Naive thymus-derived CD8-positive, alpha-beta T cell (primary cell): ENCODE measurements around the gene AP1AR. TPM values are rescaled to one million over a fixed set of nuclear protein-coding genes. Genes with fewer than 3 reads are reported as not detected.
"Not testable (repeated sequence)": the region's sequence is repeated elsewhere in the genome, so short reads cannot be mapped to it uniquely, and the experiment has no call there.

Source experiments
- ATAC-seq, 2 donors: fragments of 150-1000 bp; cut with Tn5 transposase in 1 of 2; sonication (Bioruptor Pico), chemical (Tn5 transposase) in 1 of 2; 1 replicate in 1 of 2; 2 replicates in 1 of 2; pipeline ENCODE4 v1.10.0; 2021; ENCODE audit warnings: mild to moderate bottlenecking in 2 of 2, moderate library complexity in 2 of 2
- POLR2A ChIA-PET: fragments of 350-600 bp; sonication (Branson Sonifier 250); formaldehyde crosslinking; loops from one replicate; lab custom pipeline; 2021; ENCODE audit warnings: antibody characterized with exemption; lab: Charles Lee
- DNase-seq, 10 donors: peaks; one replicate each; pipeline versions ENCODE4 v3.0.0 to v3.0.0-alpha.2; 2020 to 2022
- H3K27ac Mint-ChIP-seq, 10 donors: one replicate each; pipeline ENCODE4 v1.8.0; 2020 to 2022; ENCODE audit warnings: mild to moderate bottlenecking in 10 of 10, mixed read lengths in 10 of 10, moderate library complexity in 4 of 10, inconsistent platforms in 1 of 10
- H3K27me3 Mint-ChIP-seq, 5 donors: one replicate each; pipeline ENCODE4 v1.8.0; 2021 to 2022; ENCODE audit warnings: mixed read lengths in 5 of 5
- H3K36me3 Mint-ChIP-seq, 3 donors: one replicate each; pipeline ENCODE4 v1.8.0; 2020 to 2022; ENCODE audit warnings: mixed read lengths in 3 of 3, mild to moderate bottlenecking in 2 of 3, inconsistent platforms in 1 of 3
- H3K4me1 Mint-ChIP-seq, 4 donors: one replicate each; pipeline ENCODE4 v1.8.0; 2021 to 2022; ENCODE audit warnings: mixed read lengths in 4 of 4
- H3K4me3 Mint-ChIP-seq, 10 donors: one replicate each; pipeline ENCODE4 v1.8.0; 2020 to 2022; ENCODE audit warnings: mild to moderate bottlenecking in 10 of 10, mixed read lengths in 10 of 10, moderate library complexity in 6 of 10, inconsistent platforms in 1 of 10
- H3K9me3 Mint-ChIP-seq, 9 donors: one replicate each; pipeline ENCODE4 v1.8.0; 2020 to 2022; ENCODE audit warnings: mixed read lengths in 9 of 9, mild to moderate bottlenecking in 3 of 9, inconsistent platforms in 1 of 9, moderate library complexity in 1 of 9
- polyA plus RNA-seq, 3 donors: library from polyadenylated mRNA; unstranded; fragments of 300-500 nt; fragmentation: Illumina TruSeq; gene quantifications; one replicate each; pipeline ENCODE4 v1.2.3, GENCODE V29; 2021
- total RNA-seq, 8 experiments: library from RNA in 2 of 8; stranded (reverse) in 2 of 8; gene quantifications; one replicate each; pipeline ENCODE4 v1.2.3 and lab custom pipeline; 2021 to 2026

The AP1AR gene
- total and polyA plus RNA-seq, 5 experiments from 2014 or later, result 16.1 to 28.9 (median 21.3) TPM

DNA sequence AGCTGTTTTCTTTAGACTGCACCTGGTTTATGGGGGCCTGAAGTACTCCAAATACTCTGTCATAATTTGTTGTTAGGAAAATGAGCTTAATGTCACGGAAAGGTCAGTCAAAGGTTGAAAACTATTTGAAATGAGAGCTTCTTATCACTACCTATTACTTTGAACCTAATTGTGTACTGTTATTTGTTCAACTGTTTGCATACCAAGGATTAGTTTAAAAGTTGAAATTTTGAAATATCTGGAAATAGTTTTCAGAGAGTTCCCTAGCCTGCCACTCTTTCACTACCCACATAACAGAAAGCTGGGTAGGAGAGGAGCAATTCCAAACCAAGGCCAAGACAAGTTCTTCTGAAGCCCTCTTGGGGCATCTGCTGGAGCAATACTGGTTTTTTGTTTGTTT lies 28.0 kb upstream of the AP1AR start:
- peaks cover 0 to 4% (median under 1%) of the 10 kb centered on the region in 5 donors for H3K27me3 Mint-ChIP-seq
- POLR2A ChIA-PET, result no interaction called here
- ATAC-seq (no peak), DNase-seq (no peak)
- H3K4me1 Mint-ChIP-seq, result no peaks in the 10 kb centered on the region
- no peaks in the 10 kb centered on the region for H3K9me3 Mint-ChIP-seq
- no peak overlapping the region for H3K27ac Mint-ChIP-seq
- no peaks in the 10 kb centered on the region for H3K36me3 Mint-ChIP-seq
- no peak overlapping the region for H3K4me3 Mint-ChIP-seq

DNA sequence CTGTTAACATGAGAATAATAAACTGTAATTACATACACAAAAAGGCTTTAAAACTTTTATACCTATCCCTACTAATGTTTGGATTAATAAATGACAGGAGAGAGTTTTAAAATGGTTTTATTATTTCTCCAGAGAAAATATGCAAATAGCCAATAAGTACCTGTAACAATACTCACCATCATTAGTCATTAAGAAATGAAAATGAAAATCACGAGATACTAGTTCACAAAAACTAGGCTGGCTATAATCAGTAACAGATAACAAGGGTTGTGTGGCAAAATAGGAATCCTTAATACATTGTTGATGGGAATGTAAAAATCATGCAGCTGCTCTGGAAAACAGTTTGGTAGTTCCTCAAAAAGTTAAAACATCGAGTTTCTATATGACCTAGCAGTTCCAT lies 25.2 kb upstream of the AP1AR start:
- Mint-ChIP-seq H3K36me3 (no peaks in the 10 kb centered on the region), H3K27me3 (peaks cover 0 to 2% (median 0%) of the 10 kb centered on the region in 5 donors), H3K4me1 (no peaks in the 10 kb centered on the region), H3K27ac (no peak overlapping the region), H3K4me3 (no peak overlapping the region), H3K9me3 (no peaks in the 10 kb centered on the region)
- ATAC-seq (no peak), DNase-seq (no peak)
- POLR2A ChIA-PET, result no interaction called here

DNA sequence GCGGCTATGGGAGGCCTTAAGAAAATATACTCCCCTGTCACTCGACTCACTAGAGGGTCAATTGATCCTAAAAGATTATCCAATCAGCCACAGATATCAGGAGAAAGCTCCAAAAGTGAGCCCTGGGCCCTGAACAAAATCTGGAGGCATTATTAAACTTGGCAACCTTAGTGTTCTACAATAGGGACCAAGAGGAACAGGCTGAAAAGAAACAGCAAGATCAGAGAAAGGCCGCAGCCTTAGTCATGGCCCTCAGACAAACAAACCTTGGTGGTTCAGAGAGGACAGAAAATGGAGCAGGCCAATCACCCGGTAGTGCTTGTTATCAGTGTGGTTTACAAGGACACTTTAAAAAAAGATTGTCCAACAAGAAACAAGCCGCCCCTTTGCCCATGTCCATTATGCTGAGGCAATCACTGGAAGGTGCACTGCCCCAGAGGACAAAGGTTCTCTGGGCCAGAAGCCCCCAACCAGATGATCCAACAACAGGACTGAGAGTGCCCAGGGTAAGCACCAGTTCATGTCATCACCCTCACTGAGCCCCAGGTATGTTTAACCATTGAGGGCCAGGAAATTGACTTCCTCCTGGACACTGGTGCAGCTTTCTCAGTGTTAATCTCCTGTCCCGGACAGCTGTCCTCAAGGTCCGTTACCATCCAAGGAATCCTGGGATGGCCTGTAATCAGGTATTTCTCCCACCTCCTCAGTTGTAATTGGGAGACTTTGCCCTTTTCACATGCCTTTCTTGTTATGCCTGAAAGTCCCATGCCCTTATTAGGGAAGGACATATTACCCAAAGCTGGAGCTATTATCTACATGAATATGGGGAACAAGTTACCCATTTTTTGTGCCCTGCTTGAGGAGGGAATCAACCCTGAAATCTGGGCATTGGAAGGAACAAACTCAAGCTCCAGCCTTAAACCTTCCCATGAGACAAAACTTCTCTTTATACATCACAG lies 23.2 kb upstream of the AP1AR start:
- H3K27ac Mint-ChIP-seq, POLR2A ChIA-PET, H3K27me3 Mint-ChIP-seq: not testable (repeated sequence)

DNA sequence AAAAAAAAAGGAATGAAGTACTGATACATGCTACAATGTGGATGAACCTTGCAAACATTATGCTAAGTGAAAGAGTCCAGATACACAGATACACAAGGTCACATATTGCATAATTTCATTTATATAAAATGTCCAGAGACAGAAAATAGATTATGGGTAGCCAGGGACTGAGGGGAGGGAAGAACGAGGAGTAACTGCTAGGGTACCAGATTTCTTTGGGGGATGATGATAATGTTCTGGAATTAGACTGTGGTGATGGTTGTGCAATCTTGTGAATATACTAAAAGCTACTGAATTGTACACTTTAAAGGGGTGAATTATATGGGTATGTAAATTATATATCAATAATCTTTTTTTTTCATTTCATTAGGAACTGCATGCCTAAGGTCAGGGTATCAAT lies 20.8 kb upstream of the AP1AR start:
- Mint-ChIP-seq H3K4me1 (peaks cover 0 to 4% (median 1%) of the 10 kb centered on the region in 4 donors), H3K27ac (peak overlapping the region in 1 of 10 donors; percentile 7), H3K9me3 (no peaks in the 10 kb centered on the region), H3K27me3 (peaks cover 0 to 2% (median 0%) of the 10 kb centered on the region in 5 donors), H3K4me3 (no peak overlapping the region), H3K36me3 (no peaks in the 10 kb centered on the region)
- DNase-seq (no peak), ATAC-seq (no peak)
- POLR2A ChIA-PET, result no interaction called here

More for the DNA sequence above, 23.2 kb upstream of the AP1AR start:
- not testable (repeated sequence) for H3K4me1 Mint-ChIP-seq, ATAC-seq, DNase-seq, H3K9me3 Mint-ChIP-seq, H3K4me3 Mint-ChIP-seq, H3K36me3 Mint-ChIP-seq

DNA sequence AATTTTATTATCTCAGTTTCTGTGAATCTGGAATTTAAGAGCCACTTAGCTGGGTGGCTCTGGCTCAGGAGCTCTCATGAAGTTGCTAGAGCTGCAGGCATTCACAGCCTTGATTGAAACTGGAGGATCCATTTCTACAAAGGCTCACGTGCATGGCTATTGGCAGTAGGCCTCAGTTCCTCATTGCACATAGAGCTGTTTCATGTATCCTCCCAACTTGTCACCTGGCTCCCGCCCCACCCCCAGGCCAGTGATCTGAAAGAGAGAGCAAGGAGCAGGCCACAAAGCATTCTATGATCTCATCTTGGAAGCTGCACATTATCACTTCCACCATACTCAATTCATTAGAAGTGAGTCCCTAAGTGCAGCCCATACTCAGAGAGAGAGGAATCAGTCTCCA lies 18.5 kb upstream of the AP1AR start:
- H3K27ac Mint-ChIP-seq, result no peak overlapping the region
- no peak for DNase-seq
- no peaks in the 10 kb centered on the region for H3K9me3 Mint-ChIP-seq
- ATAC-seq, result no peak
- peaks cover 0 to 4% (median 1%) of the 10 kb centered on the region in 4 donors for H3K4me1 Mint-ChIP-seq
- H3K36me3 Mint-ChIP-seq, result no peaks in the 10 kb centered on the region
- H3K4me3 Mint-ChIP-seq, result no peak overlapping the region
- H3K27me3 Mint-ChIP-seq, result peaks cover 0 to 2% (median 0%) of the 10 kb centered on the region in 5 donors
- POLR2A ChIA-PET, result interaction anchor here (1.3 to 1.4 kb wide), 2 partner anchors 20 to 31 kb away, joined by 3 to 4 read pairs; no protein-coding TSS in a partner anchor

DNA sequence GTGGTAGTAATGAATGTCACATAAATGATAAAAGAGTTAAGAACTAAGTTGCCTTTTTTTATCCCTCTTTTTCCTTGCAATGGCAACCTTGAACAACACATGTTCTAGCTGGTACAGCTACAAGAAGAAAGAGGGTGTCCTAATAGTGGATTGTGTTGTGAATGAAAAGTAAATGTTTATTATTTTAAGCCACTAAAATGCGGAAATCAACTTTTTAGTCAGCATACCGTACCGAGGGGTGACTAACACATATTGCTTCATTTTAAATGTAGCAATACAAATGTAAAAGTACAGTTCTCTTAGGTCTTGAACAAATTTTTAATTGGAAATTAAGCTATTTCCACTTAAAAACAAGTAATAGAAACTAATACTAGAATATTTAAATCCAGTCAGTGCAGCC lies 17.7 kb upstream of the AP1AR start:
- Mint-ChIP-seq H3K27me3 (no peaks in the 10 kb centered on the region), H3K4me1 (peaks cover 0 to 4% (median 2%) of the 10 kb centered on the region in 4 donors), H3K9me3 (no peaks in the 10 kb centered on the region), H3K4me3 (no peak overlapping the region), H3K36me3 (no peaks in the 10 kb centered on the region), H3K27ac (no peak overlapping the region)
- DNase-seq (no peak), ATAC-seq (no peak)
- POLR2A ChIA-PET, result interaction anchor here (1.4 kb wide), 1 partner anchor 19 kb away, joined by 4 read pairs; no protein-coding TSS in a partner anchor

DNA sequence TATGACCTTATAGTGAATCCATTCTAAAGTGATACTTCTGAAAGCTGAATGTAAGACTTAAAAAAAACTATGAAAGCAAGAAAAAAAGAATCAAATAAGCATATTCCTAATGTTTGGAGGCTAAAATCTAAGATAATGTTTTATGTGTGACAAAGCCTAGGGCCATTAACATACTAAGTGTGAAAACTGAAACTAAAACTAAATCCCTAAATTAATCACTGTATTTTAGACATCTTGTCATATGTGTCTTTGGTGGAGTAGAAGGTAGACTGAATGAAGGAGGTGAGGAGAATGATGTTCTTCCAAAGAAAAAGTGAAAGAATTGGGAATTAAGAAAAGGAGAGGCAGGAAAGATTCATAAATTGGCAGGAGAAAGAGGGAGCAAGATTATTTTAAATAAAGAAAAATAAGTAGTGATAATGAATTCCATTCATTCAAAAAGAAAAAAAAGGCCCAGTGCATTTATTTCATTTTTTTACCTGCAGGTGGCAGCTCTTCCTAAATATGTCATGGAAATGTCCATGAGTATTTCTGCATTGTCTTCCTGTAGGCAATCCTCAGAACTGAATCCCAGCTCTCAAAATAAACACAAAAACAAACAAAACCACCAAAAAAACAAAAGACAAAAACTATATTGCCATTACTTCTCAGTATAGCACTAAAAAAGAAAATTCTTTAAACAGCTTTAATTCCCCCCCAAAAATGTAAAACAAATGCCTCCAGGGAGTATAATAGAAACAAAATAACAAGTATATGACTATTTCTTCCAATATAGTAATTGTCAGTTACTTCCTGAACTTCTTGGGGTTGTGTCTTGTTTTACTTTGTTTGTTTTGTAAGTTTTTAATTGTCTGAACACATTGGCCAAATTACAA lies 17.0 kb upstream of the AP1AR start:
- POLR2A ChIA-PET, result interaction anchor here (1.2 kb wide), 1 partner anchor 17 kb away, joined by 6 read pairs; the partner anchor contains the start of gene AP1AR
- DNase-seq, result peak in 3 of 10 donors; percentile 24 to 36 (median 30)
- no peaks in the 10 kb centered on the region for H3K27me3 Mint-ChIP-seq
- H3K27ac Mint-ChIP-seq, result no peak overlapping the region
- peak in 1 of 2 donors; percentile 42 for ATAC-seq
- H3K4me1 Mint-ChIP-seq, result peaks cover 0 to 4% (median 2%) of the 10 kb centered on the region in 4 donors
- H3K9me3 Mint-ChIP-seq, result no peaks in the 10 kb centered on the region
- no peaks in the 10 kb centered on the region for H3K36me3 Mint-ChIP-seq
- no peak overlapping the region for H3K4me3 Mint-ChIP-seq

DNA sequence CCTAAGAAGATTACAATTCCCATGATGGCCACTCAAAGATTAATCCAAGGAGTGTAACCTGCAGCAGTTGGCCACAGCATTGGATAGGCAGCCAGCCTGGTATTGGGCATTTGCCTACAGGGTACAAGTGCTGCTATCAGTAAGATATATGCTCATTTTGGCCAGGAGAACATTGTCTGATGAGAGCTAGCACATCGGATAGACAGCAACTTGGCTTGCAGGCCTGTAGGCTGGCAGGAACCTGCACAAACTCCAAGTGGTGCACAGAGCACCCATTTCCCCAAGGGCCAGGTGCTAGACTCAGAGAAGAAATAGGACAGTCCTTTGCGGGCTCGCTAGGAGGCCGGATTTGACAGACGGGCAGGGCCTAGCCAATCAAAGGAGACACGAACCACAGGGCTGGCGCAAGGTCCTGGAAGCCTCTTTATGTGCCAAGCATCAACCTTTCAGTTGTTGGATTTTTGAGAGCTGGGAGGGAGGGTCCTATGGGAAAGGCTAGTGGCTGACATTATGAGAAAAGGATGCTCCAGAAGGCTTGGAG lies 11.7 kb upstream of the AP1AR start:
- Mint-ChIP-seq H3K9me3 (no peaks in the 10 kb centered on the region), H3K4me1 (peaks cover 0 to 4% (median 2%) of the 10 kb centered on the region in 4 donors), H3K4me3 (no peak overlapping the region), H3K27ac (no peak overlapping the region), H3K36me3 (no peaks in the 10 kb centered on the region), H3K27me3 (peaks cover 0 to 2% (median 0%) of the 10 kb centered on the region in 5 donors)
- POLR2A ChIA-PET, result interaction anchor here (0.7 kb wide), 1 partner anchor 42 kb away, joined by 5 read pairs; no protein-coding TSS in a partner anchor
- DNase-seq, result no peak
- no peak for ATAC-seq

DNA sequence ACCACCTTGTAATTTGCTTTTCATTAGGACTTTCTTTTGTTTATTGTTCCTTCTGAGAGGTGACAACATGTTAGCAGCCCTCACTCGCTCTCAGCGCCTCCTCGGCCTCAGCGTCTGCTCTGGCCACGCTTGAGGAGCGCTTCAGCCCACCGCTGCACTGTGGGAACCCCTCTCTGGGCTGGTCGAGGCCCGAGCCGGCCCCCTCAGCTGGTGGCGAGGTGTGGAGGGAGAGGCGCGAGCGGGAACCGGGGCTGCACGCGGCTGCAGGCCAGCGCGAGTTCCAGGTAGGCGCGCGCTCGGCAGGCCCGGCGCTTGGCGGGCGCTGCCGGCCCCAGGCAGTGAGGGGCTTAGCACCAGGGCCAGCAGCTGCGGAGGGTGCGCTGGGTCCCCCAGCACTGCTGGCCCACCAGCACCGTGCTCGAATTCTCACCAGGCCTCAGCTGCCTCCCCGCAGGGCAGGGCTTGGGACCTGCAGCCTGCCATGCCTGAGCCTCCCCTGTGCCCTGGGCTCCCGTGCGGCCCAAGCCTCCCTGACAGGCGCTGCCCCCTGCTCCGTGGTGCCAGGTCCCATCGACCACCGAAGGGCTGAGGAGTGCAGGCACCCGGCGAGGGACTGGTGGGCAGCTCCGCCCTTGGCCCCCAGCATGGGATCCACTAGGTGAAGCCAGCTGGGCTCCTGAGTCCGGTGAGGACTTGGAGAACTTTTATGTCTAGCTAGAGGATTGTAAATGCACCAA lies 9.2 kb upstream of the AP1AR start:
- Mint-ChIP-seq H3K27me3 (peaks cover 0 to 6% (median 3%) of the 10 kb centered on the region in 5 donors), H3K36me3 (no peaks in the 10 kb centered on the region), H3K4me1 (peaks cover 0 to 4% (median 2%) of the 10 kb centered on the region in 4 donors), H3K9me3 (no peaks in the 10 kb centered on the region), H3K4me3 (no peak overlapping the region), H3K27ac (no peak overlapping the region)
- DNase-seq (no peak), ATAC-seq (no peak)
- POLR2A ChIA-PET, result interaction anchor here (0.8 kb wide), 1 partner anchor 64 kb away, joined by 3 read pairs; the partner anchor contains the start of gene TIFA

DNA sequence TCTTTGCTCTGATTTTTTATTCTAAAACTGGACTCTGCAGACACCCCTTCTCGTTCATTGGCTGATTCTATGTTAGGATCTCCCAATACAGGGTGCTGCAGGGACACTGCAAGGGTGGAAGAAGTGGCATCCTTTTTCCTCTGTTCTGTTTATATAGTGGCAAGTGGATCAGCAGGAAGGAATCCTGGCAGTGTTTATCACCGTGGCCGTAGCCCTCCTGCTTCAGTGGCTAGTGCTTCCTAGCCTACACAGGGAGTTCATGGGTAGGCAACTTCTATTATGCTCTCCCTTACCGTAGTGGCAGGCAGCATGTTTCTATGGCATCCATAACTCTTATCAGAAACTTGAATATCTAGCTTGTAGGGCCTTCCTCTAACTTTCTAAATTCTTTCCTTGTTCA lies 6.4 kb upstream of the AP1AR start:
- POLR2A ChIA-PET, result no interaction called here
- Mint-ChIP-seq H3K4me1 (peaks cover 0 to 5% (median 3%) of the 10 kb centered on the region in 4 donors), H3K9me3 (no peaks in the 10 kb centered on the region), H3K27me3 (peaks cover 0 to 6% (median 3%) of the 10 kb centered on the region in 5 donors), H3K4me3 (no peak overlapping the region), H3K27ac (no peak overlapping the region), H3K36me3 (no peaks in the 10 kb centered on the region)
- DNase-seq (no peak), ATAC-seq (no peak)

DNA sequence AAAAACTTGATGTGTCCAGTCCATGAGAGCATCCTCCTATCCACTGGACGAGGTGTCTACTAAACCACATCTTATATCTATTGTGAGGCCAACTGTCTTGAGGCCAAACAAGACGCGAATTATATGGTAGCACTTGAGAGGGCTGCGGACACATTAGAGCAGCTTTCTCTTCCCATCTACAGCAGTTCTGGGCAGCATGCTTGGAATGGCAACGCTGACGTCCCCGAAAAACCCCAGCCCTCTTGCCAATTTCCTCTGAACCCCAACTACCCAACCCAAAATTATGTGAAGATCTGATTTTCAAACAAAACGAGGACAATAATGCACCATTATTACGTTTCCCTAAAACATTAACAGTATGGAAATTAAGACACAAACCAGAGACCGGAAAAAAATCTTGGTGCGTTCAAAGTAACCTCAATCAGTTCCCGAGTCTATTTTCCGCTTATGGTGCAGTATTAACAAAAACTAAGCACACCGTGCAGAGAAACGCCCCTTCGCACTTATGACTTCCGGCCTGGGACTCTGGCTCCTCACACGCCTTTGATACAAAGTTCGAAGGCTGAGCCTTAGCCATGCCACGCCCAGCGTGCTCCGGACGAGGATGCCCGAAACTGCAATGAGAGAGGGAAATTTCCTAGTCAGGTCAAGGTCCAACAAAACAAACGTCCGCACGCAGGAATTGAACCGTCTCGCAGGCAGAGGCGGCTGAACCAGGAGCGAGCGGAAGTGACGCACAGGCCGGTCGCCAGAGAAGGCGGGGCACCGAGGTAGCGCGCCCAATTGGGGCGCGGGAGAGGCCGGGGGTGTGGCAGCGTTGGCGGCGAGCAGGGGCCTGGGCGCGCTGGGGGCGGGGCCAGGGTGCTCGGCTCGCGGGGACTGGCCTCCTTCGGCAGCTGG lies 458 bp upstream of the AP1AR start:
- DNase-seq (peak; percentile 93 to 97 (median 96)), ATAC-seq (peak; percentile 88 to 91)
- POLR2A ChIA-PET, result interaction anchor here (1.0 to 2.3 kb wide), 7 partner anchors 13 to 406 kb away, joined by 3 to 11 read pairs (median 6); partner anchors contain the start of genes LARP7, TIFA and ZGRF1
- Mint-ChIP-seq H3K27me3 (peaks cover 0 to 3% (median 0%) of the 10 kb centered on the region in 5 donors), H3K27ac (peak overlapping the region; percentile 98 to 100 (median 99)), H3K4me1 (peaks cover 17 to 44% (median 41%) of the 10 kb centered on the region in 4 donors), H3K9me3 (no peaks in the 10 kb centered on the region), H3K4me3 (peak overlapping the region; percentile 91 to 99 (median 96)), H3K36me3 (no peaks in the 10 kb centered on the region)
